ENCODE results near the gene PDAP1.

DNA sequence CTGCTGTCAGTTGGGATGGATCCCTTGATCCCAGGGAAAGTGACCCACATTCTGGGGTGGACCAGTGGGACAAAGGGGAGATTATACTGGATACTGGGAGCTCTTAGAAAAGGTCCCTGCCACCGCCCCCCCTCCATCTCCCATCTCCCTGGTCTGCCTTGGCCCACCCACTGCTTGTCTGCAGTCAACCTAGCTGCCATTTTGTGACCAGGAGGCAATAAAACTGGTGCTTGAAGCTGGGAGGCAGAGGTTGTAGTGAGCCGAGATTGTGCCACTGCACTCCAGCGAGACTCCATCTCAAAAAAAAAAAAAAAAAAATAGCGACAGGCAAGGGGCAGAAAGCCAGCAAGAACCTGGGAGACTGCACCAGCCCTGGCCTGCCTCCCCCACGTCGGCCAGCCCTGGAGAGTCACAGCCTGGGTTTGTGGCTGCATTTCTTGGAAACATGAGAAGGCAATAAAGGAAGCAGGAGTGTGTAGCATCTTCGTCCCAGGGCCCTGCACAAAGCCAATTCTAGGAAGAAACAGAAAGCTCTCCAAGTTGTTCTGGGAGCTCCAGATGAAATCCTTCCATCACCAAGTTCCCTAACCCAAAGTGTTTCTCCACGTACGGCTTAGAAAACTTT, 38.5 kb downstream of the PDAP1 start:
- TF ChIP-seq EZH2 (IDR thresholded peaks at IDR 0.05) (no peak), POLR2AphosphoS5 (IDR thresholded peaks at IDR 0.05; ENCODE audit: borderline replicate concordance, low read depth, low read length) (no peak), FOXP2 (optimal IDR thresholded peaks at IDR 0.05; ENCODE audit: control extremely low read depth, extremely low read length, insufficient read depth) (no peak)
